Fibroblast of lung (primary cell): Measurements from ENCODE around the gene ARID2. TPM values are rescaled to one million over a fixed set of nuclear protein-coding genes. Genes with fewer than 3 reads are reported as not detected.

Source experiments
- DNase-seq, 2 donors: peaks; one replicate each; pipeline versions ENCODE4 v3.0.0 to v3.0.0-alpha.2; 2010; ENCODE audit warnings: low read depth in 2 of 2
- H2AFZ ChIP-seq: 2 replicates; pipeline ENCODE4 v1.5.1; 2012; ENCODE audit warnings: low read length, control low read depth, inconsistent platforms
- H3K27ac ChIP-seq: 2 replicates; pipeline ENCODE4 v1.5.1; 2011; ENCODE audit warnings: low read length, control low read depth; ENCODE audit not compliant: insufficient read depth
- H3K27me3 ChIP-seq: 2 replicates; pipeline ENCODE4 v1.5.1; 2011; ENCODE audit warnings: mild to moderate bottlenecking, low read length; ENCODE audit not compliant: control insufficient read depth, insufficient read depth
- H3K36me3 ChIP-seq: 2 replicates; pipeline ENCODE4 v1.5.1; 2011; ENCODE audit warnings: low read length; ENCODE audit not compliant: control insufficient read depth, insufficient read depth
- H3K4me1 ChIP-seq: 2 replicates; pipeline ENCODE4 v1.5.1; 2011; ENCODE audit warnings: low read length; ENCODE audit not compliant: control insufficient read depth, insufficient read depth; ENCODE audit errors: extremely low read depth
- H3K4me2 ChIP-seq: 2 replicates; pipeline ENCODE4 v1.5.1; 2011; ENCODE audit warnings: low read length, control low read depth; ENCODE audit not compliant: insufficient read depth; ENCODE audit errors: extremely low read depth
- H3K4me3 ChIP-seq, 4 experiments: fragments of 200-600 bp in 1 of 4; sonication (generic) in 1 of 4; replicated peaks in 1 of 4; 2 replicates each; pipeline ENCODE4 v1.5.1; 2011 to 2016; ENCODE audit warnings: low read length in 4 of 4, low read depth in 3 of 4, mild to moderate bottlenecking in 3 of 4, control low read depth in 2 of 4, inconsistent platforms in 1 of 4, mixed read lengths in 1 of 4; ENCODE audit not compliant: insufficient read depth in 1 of 4; ENCODE audit errors: control extremely low read depth in 1 of 4
- H3K79me2 ChIP-seq: 2 replicates; pipeline ENCODE4 v1.5.1; 2012; ENCODE audit warnings: mild to moderate bottlenecking, low read length, inconsistent platforms; ENCODE audit not compliant: control insufficient read depth, insufficient read depth
- H3K9ac ChIP-seq: 2 replicates; pipeline ENCODE4 v1.5.1; 2011; ENCODE audit warnings: mild to moderate bottlenecking, low read length, control low read depth; ENCODE audit not compliant: insufficient read depth
- H3K9me3 ChIP-seq: 2 replicates; pipeline ENCODE4 v1.5.1; 2012; ENCODE audit warnings: low read depth, low read length; ENCODE audit not compliant: control insufficient read depth, insufficient read depth
- H4K20me1 ChIP-seq: 2 replicates; pipeline ENCODE4 v1.5.1; 2011; ENCODE audit warnings: low read length; ENCODE audit not compliant: control insufficient read depth, insufficient read depth; ENCODE audit errors: extremely low read depth
- EZH2 ChIP-seq: IDR thresholded peaks from 2 replicates; pipeline ENCODE4 v1.5.1; 2012; ENCODE audit warnings: low read length, control low read depth, mild to moderate bottlenecking; ENCODE audit errors: missing control alignments
- polyA plus RNA-seq, 2 donors: library from polyadenylated mRNA; depleted of rRNA in 1 of 2; stranded (reverse) in 1 of 2; unstranded in 1 of 2; fragments of >200 nt; gene quantifications; 2 replicates each; pipeline ENCODE4 v1.2.1, GENCODE V29; 2011 to 2012; ENCODE audit warnings: missing spikeins in 1 of 2
- total RNA-seq: library from RNA; depleted of rRNA; stranded (reverse); fragments of >200 nt; gene quantifications from 2 replicates; pipeline ENCODE4 v1.2.1, GENCODE V29; 2014
- TF ChIP-seq, protein P1 (sequence below), 2 donors: IDR thresholded peaks in 1 of 2; conservative IDR thresholded peaks in 1 of 2; 1 replicate in 1 of 2; 2 replicates in 1 of 2; pipeline ENCODE4 v1.5.1; 2011 to 2012; ENCODE audit warnings: low read length in 2 of 2, control low read depth in 1 of 2, inconsistent platforms in 1 of 2, low read depth in 1 of 2, mild to moderate bottlenecking in 1 of 2

ARID2 gene
- total and polyA plus RNA-seq, 2 donors (not counting 1 experiment from before 2014, with no cell fraction given), result 14.5 to 15.7 TPM

DNA sequence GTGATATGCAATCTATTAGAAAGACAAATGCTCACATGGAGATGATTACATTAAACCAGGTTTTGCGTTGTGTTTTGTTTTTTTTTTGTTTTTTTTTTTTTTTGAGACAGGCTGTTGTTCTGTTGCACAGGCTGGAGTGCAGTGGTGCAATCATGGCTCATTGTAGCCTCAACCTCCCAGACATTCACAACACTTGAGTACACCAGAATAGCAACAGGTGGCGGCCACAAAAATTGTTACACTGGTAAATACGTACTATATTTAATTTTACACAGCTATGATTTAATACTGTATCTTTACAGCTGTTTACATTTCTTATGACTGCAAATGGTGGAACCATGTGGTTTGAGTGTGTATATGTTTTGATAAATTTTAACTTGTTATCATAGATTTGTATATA, 200.9 kb downstream of the ARID2 start:
- H4K20me1 ChIP-seq, result no peaks in the 10 kb centered on the region
- no peak overlapping the region for H2AFZ ChIP-seq
- no peak for TF ChIP-seq EZH2
- TF ChIP-seq, protein P1, sequence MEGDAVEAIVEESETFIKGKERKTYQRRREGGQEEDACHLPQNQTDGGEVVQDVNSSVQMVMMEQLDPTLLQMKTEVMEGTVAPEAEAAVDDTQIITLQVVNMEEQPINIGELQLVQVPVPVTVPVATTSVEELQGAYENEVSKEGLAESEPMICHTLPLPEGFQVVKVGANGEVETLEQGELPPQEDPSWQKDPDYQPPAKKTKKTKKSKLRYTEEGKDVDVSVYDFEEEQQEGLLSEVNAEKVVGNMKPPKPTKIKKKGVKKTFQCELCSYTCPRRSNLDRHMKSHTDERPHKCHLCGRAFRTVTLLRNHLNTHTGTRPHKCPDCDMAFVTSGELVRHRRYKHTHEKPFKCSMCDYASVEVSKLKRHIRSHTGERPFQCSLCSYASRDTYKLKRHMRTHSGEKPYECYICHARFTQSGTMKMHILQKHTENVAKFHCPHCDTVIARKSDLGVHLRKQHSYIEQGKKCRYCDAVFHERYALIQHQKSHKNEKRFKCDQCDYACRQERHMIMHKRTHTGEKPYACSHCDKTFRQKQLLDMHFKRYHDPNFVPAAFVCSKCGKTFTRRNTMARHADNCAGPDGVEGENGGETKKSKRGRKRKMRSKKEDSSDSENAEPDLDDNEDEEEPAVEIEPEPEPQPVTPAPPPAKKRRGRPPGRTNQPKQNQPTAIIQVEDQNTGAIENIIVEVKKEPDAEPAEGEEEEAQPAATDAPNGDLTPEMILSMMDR (conservative IDR thresholded peaks at IDR 0.05 in 1 of 2, IDR thresholded peaks at IDR 0.05 in 1 of 2; ENCODE audit: low read depth in 1 of 2, low read length in 2 of 2), result no peak
- peaks cover 8% of the 10 kb centered on the region for H3K36me3 ChIP-seq
- no peak overlapping the region for H3K27ac ChIP-seq
- H3K4me2 ChIP-seq, result no peak overlapping the region
- DNase-seq, result no peak
- H3K79me2 ChIP-seq, result no peaks in the 10 kb centered on the region
- no peak overlapping the region for H3K4me3 ChIP-seq
- no peaks in the 10 kb centered on the region for H3K9me3 ChIP-seq
- H3K9ac ChIP-seq, result no peak overlapping the region
- no peaks in the 10 kb centered on the region for H3K27me3 ChIP-seq
- H3K4me1 ChIP-seq, result no peaks in the 10 kb centered on the region

DNA sequence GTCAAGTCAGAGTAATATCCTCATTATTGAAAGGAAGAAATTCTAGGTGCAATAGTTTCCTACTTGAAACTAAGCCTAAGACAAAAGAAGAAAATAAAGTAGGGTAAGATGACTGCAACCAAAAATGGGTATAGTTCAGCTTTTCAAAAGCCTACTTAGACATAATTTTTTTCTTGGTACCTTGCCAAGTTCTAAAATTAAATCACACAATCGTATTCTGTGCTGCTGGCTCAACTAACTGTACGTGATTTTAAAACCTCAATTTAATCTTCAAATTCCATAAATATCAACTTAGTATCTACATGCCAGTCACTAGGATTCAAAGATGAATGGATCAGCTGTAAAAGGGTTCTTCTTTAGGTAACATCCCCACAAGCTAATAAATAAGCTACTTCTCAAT, 204.0 kb downstream of the ARID2 start:
- Histone ChIP-seq H2AFZ (no peak overlapping the region), H3K36me3 (peaks cover 5% of the 10 kb centered on the region), H4K20me1 (no peaks in the 10 kb centered on the region), H3K9me3 (no peaks in the 10 kb centered on the region), H3K27me3 (no peaks in the 10 kb centered on the region), H3K4me3 (no peak overlapping the region), H3K27ac (no peak overlapping the region), H3K4me2 (no peak overlapping the region), H3K4me1 (no peaks in the 10 kb centered on the region), H3K9ac (no peak overlapping the region), H3K79me2 (no peaks in the 10 kb centered on the region)
- TF ChIP-seq, protein P1 (conservative IDR thresholded peaks at IDR 0.05 in 1 of 2, IDR thresholded peaks at IDR 0.05 in 1 of 2; ENCODE audit: low read depth in 1 of 2, low read length in 2 of 2), result no peak
- TF ChIP-seq EZH2, result no peak
- DNase-seq, result no peak

DNA sequence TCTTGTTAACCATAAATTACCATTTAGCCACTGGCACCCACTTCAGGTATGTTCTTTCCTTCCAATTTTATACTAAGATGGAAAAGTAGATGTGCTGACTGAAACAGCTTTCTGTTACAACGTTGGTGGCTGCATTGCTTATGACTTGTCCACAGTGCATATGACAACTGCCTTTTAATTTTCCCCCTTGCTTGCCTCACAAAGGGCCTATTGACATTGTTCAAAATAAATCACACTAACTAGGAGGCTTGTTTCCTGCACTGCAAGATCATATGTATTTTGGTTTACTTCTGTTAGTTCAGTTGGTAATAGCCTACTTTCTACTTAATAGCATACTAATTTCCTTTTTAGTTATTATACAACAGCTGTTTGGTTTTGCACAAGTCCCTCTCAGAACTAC, 205.4 kb downstream of the ARID2 start:
- no peak for DNase-seq

More for the DNA sequence above, 205.4 kb downstream of the ARID2 start:
- H3K4me2 ChIP-seq, result no peak overlapping the region
- H2AFZ ChIP-seq, result no peak overlapping the region
- no peak for TF ChIP-seq EZH2
- TF ChIP-seq, protein P1 (conservative IDR thresholded peaks at IDR 0.05 in 1 of 2, IDR thresholded peaks at IDR 0.05 in 1 of 2; ENCODE audit: low read depth in 1 of 2, low read length in 2 of 2), result no peak
- peaks cover 2% of the 10 kb centered on the region for H3K36me3 ChIP-seq
- no peaks in the 10 kb centered on the region for H3K4me1 ChIP-seq
- no peaks in the 10 kb centered on the region for H4K20me1 ChIP-seq
- H3K4me3 ChIP-seq, result no peak overlapping the region
- H3K9me3 ChIP-seq, result no peaks in the 10 kb centered on the region
- H3K9ac ChIP-seq, result no peak overlapping the region
- H3K79me2 ChIP-seq, result no peaks in the 10 kb centered on the region
- no peaks in the 10 kb centered on the region for H3K27me3 ChIP-seq
- no peak overlapping the region for H3K27ac ChIP-seq
